ENCODE measurements around the gene C19orf38.

DNA sequence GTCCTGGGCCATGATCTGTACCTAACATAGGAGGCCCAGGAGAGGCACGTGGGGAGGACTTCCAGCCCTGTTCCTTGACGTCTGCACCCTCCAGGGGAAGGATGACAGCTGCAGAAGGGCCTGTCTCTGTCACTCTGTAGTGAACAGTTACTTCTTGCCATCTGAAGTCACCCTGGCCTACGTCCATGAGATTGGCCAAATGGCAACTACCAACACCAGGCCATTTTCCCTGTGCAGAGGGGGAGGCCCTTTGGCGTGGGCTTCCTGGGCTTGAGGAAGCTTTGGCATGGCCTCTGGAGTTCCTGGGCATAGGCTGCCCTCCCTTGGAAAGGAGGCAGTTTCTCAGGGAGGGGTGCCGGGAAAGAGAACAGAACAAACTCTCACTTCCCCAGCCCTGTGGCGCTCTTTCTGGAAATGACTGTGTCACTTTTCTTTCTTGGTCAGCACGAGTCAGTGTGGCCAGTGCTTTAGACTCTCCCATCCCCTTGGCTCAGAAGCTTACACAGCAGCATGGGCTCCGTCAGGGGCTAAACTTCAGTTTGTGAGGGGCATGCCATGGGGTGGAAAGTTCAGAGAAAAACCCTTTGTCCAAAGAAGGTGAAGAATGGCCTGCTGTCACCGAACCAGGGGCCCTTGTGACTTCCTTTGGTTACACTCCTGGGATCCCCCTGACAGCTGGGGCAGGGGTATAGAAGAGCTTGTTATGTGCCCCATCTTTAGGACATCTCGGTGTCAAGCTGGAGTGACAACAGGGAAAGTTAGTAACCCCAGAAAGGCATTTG lies 28.4 kb downstream of the C19orf38 start:
- TF ChIP-seq, protein P1, sequence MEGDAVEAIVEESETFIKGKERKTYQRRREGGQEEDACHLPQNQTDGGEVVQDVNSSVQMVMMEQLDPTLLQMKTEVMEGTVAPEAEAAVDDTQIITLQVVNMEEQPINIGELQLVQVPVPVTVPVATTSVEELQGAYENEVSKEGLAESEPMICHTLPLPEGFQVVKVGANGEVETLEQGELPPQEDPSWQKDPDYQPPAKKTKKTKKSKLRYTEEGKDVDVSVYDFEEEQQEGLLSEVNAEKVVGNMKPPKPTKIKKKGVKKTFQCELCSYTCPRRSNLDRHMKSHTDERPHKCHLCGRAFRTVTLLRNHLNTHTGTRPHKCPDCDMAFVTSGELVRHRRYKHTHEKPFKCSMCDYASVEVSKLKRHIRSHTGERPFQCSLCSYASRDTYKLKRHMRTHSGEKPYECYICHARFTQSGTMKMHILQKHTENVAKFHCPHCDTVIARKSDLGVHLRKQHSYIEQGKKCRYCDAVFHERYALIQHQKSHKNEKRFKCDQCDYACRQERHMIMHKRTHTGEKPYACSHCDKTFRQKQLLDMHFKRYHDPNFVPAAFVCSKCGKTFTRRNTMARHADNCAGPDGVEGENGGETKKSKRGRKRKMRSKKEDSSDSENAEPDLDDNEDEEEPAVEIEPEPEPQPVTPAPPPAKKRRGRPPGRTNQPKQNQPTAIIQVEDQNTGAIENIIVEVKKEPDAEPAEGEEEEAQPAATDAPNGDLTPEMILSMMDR (IDR thresholded peaks at IDR 0.05), result no peak
- no peak for TF ChIP-seq POLR2A (IDR thresholded peaks at IDR 0.05; ENCODE audit: low read depth)
- TF ChIP-seq POLR2AphosphoS5 (IDR thresholded peaks at IDR 0.05), result no peak
- no peak for TF ChIP-seq EP300 (IDR thresholded peaks at IDR 0.05)

Measured in esophagus muscularis mucosa (tissue), 4 donors.